GM21825 (cell line): ENCODE results near the gene KLC3.

Experiments used
- ATAC-seq: cut with Tn5 transposase; IDR thresholded peaks from one replicate; pipeline ENCODE4 v1.9.1; 2021; ENCODE audit warnings: mild to moderate bottlenecking, moderate library complexity; ENCODE audit not compliant: unreplicated experiment

Gene KLC3

GRCh38 chr19:45348367-45349125 is 8.0 kb downstream of the KLC3 start:
- ATAC-seq, result no peak

- ATAC-seq, result no peak
These were observed 8.5 kb downstream of the KLC3 start for GRCh38 chr19:45349126-45349415.

- ATAC-seq, result no peak
These were observed 8.9 kb downstream of the KLC3 start for GRCh38 chr19:45349430-45349941.

- no peak for ATAC-seq
These were observed 10.0 kb downstream of the KLC3 start for GRCh38 chr19:45350477-45351058.

- no peak for ATAC-seq
These were observed 10.9 kb downstream of the KLC3 start for GRCh38 chr19:45351401-45351952.

GRCh38 chr19:45352062-45352461 is 11.5 kb downstream of the KLC3 start:
- ATAC-seq, result no peak

GRCh38 chr19:45352471-45352870 is 11.9 kb downstream of the KLC3 start:
- no peak for ATAC-seq

- ATAC-seq, result no peak
These were observed 12.6 kb downstream of the KLC3 start for GRCh38 chr19:45352914-45353796.

- ATAC-seq, result no peak
These were observed 13.8 kb downstream of the KLC3 start for GRCh38 chr19:45354241-45354842.

GRCh38 chr19:45355402-45355801 is 14.9 kb downstream of the KLC3 start:
- no peak for ATAC-seq

- no peak for ATAC-seq
These were observed 15.4 kb downstream of the KLC3 start for GRCh38 chr19:45355910-45356309.

GRCh38 chr19:45356760-45357444 is 16.4 kb downstream of the KLC3 start:
- no peak for ATAC-seq

GRCh38 chr19:45357445-45357783 is 16.9 kb downstream of the KLC3 start:
- ATAC-seq, result no peak

- no peak for ATAC-seq
These were observed 17.8 kb downstream of the KLC3 start for GRCh38 chr19:45358213-45358792.

- no peak for ATAC-seq
These were observed 21.1 kb downstream of the KLC3 start for GRCh38 chr19:45361608-45362007.

GRCh38 chr19:45362291-45362690 is 21.7 kb downstream of the KLC3 start:
- no peak for ATAC-seq

GRCh38 chr19:45363861-45364459 is 23.4 kb downstream of the KLC3 start:
- ATAC-seq, result no peak

GRCh38 chr19:45364696-45365095 is 24.1 kb downstream of the KLC3 start:
- ATAC-seq, result no peak

GRCh38 chr19:45368127-45368526 is 27.6 kb downstream of the KLC3 start:
- no peak for ATAC-seq
